SK-N-SH (cell line): ENCODE measurements around the gene RPS6KB2.

Experiments
- CHD2 ChIP-seq: fragments of 150-350 bp; IDR thresholded peaks from 2 replicates; pipeline ENCODE4 v1.6.1; 2018; ENCODE audit warnings: low read length; ENCODE audit not compliant: partially characterized antibody
- EP300 ChIP-seq, 2 experiments: IDR thresholded peaks; 2 replicates each; pipeline versions ENCODE4 v1.4.0 to v1.6.1; 2012; ENCODE audit warnings: borderline replicate concordance in 1 of 2, low read depth in 1 of 2, low read length in 1 of 2
- EZH2phosphoT487 ChIP-seq: fragments of 200-600 bp; sonication (generic); IDR thresholded peaks from 2 replicates; pipeline ENCODE4 v1.6.1; 2017; ENCODE audit warnings: low read depth, mixed run types, mild to moderate bottlenecking, antibody characterized with exemption, moderate library complexity, borderline replicate concordance
- FOXM1 ChIP-seq: IDR thresholded peaks from 2 replicates; pipeline ENCODE4 v1.4.0; 2012; ENCODE audit warnings: low read depth, mild to moderate bottlenecking
- JUND ChIP-seq: IDR thresholded peaks from 2 replicates; pipeline ENCODE4 v1.4.0; 2012
- NFIC ChIP-seq: IDR thresholded peaks from 2 replicates; pipeline ENCODE4 v1.4.0; 2012; ENCODE audit warnings: borderline replicate concordance
- POLR2AphosphoS5 ChIP-seq: IDR thresholded peaks from 2 replicates; pipeline ENCODE4 v1.6.1; 2012; ENCODE audit warnings: low read depth, low read length
- RAD21 ChIP-seq: IDR thresholded peaks from 2 replicates; pipeline ENCODE4 v1.6.1; 2012; ENCODE audit warnings: mild to moderate bottlenecking, low read length
- SIN3A ChIP-seq: IDR thresholded peaks from 2 replicates; pipeline ENCODE4 v1.6.1; 2012; ENCODE audit warnings: low read depth, mild to moderate bottlenecking, low read length, moderate library complexity, borderline replicate concordance
- YY1 ChIP-seq: IDR thresholded peaks from 2 replicates; pipeline ENCODE4 v1.4.0; 2012; ENCODE audit warnings: low read depth, mild to moderate bottlenecking
- TF ChIP-seq, protein P1 (sequence below): fragments of 200-600 bp; sonication (generic); IDR thresholded peaks from 2 replicates; pipeline ENCODE4 v1.6.1; 2017; ENCODE audit warnings: antibody characterized with exemption, mild to moderate bottlenecking, moderate library complexity
- TF ChIP-seq, protein P2 (sequence below): IDR thresholded peaks from 2 replicates; pipeline ENCODE4 v1.6.1; 2012; ENCODE audit warnings: mild to moderate bottlenecking, low read depth, low read length, moderate library complexity
- TF ChIP-seq, protein P3 (sequence below): IDR thresholded peaks from 2 replicates; pipeline ENCODE4 v1.4.0; 2012; ENCODE audit warnings: low read depth
- TF ChIP-seq, protein P4 (sequence below): IDR thresholded peaks from 2 replicates; pipeline ENCODE4 v1.4.0; 2012; ENCODE audit warnings: low read depth, borderline replicate concordance

DNA sequence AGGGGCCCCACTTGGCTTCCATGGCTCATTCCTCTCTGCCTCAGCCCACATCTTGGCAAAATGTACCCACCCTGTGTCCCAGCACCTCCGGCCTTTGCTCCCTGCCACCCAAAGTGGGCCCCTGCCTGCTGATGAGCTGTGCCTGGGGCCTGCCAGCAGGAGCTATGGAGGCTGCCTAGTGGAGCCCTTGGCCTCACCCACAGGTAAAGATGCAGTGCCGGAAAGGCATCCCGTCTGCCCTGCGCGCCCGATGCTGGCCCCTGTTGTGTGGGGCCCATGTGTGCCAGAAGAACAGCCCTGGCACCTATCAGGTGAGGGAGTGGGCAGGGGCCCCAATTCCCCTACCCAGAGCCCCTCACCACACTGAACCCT is 23.1 kb upstream of the RPS6KB2 start:
- no peak for TF ChIP-seq SIN3A
- TF ChIP-seq, protein P1, sequence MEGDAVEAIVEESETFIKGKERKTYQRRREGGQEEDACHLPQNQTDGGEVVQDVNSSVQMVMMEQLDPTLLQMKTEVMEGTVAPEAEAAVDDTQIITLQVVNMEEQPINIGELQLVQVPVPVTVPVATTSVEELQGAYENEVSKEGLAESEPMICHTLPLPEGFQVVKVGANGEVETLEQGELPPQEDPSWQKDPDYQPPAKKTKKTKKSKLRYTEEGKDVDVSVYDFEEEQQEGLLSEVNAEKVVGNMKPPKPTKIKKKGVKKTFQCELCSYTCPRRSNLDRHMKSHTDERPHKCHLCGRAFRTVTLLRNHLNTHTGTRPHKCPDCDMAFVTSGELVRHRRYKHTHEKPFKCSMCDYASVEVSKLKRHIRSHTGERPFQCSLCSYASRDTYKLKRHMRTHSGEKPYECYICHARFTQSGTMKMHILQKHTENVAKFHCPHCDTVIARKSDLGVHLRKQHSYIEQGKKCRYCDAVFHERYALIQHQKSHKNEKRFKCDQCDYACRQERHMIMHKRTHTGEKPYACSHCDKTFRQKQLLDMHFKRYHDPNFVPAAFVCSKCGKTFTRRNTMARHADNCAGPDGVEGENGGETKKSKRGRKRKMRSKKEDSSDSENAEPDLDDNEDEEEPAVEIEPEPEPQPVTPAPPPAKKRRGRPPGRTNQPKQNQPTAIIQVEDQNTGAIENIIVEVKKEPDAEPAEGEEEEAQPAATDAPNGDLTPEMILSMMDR, result no peak
- TF ChIP-seq POLR2AphosphoS5, result no peak
- TF ChIP-seq, protein P2, sequence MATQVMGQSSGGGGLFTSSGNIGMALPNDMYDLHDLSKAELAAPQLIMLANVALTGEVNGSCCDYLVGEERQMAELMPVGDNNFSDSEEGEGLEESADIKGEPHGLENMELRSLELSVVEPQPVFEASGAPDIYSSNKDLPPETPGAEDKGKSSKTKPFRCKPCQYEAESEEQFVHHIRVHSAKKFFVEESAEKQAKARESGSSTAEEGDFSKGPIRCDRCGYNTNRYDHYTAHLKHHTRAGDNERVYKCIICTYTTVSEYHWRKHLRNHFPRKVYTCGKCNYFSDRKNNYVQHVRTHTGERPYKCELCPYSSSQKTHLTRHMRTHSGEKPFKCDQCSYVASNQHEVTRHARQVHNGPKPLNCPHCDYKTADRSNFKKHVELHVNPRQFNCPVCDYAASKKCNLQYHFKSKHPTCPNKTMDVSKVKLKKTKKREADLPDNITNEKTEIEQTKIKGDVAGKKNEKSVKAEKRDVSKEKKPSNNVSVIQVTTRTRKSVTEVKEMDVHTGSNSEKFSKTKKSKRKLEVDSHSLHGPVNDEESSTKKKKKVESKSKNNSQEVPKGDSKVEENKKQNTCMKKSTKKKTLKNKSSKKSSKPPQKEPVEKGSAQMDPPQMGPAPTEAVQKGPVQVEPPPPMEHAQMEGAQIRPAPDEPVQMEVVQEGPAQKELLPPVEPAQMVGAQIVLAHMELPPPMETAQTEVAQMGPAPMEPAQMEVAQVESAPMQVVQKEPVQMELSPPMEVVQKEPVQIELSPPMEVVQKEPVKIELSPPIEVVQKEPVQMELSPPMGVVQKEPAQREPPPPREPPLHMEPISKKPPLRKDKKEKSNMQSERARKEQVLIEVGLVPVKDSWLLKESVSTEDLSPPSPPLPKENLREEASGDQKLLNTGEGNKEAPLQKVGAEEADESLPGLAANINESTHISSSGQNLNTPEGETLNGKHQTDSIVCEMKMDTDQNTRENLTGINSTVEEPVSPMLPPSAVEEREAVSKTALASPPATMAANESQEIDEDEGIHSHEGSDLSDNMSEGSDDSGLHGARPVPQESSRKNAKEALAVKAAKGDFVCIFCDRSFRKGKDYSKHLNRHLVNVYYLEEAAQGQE, result no peak
- TF ChIP-seq YY1, result no peak
- no peak for TF ChIP-seq EZH2phosphoT487
- no peak for TF ChIP-seq NFIC
- TF ChIP-seq, protein P3, sequence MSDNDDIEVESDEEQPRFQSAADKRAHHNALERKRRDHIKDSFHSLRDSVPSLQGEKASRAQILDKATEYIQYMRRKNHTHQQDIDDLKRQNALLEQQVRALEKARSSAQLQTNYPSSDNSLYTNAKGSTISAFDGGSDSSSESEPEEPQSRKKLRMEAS, result no peak
- TF ChIP-seq JUND, result no peak
- TF ChIP-seq, protein P4, sequence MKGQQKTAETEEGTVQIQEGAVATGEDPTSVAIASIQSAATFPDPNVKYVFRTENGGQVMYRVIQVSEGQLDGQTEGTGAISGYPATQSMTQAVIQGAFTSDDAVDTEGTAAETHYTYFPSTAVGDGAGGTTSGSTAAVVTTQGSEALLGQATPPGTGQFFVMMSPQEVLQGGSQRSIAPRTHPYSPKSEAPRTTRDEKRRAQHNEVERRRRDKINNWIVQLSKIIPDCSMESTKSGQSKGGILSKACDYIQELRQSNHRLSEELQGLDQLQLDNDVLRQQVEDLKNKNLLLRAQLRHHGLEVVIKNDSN, result no peak
- no peak for TF ChIP-seq CHD2
- TF ChIP-seq FOXM1, result no peak
- TF ChIP-seq RAD21, result no peak
- TF ChIP-seq EP300 (IDR thresholded peaks at IDR 0.05; ENCODE audit: borderline replicate concordance in 1 of 2, low read depth in 1 of 2, low read length in 1 of 2), result no peak
